HUES64 (cell line): ENCODE results near the gene KDM4E.
"Not testable (repeated sequence)": the region's sequence is repeated elsewhere in the genome, so short reads cannot be mapped to it uniquely, and the experiment has no call there.

Experiments used
- H3K27ac ChIP-seq: 2 replicates; pipeline ENCODE4 v1.7.0; 2013; ENCODE audit warnings: low read depth, low read length, inconsistent platforms
- H3K27me3 ChIP-seq: 2 replicates; pipeline ENCODE4 v1.6.1; 2013; ENCODE audit warnings: mild to moderate bottlenecking, low read length; ENCODE audit not compliant: insufficient read depth
- H3K36me3 ChIP-seq: 2 replicates; pipeline ENCODE4 v1.6.1; 2013; ENCODE audit warnings: mild to moderate bottlenecking, low read length; ENCODE audit not compliant: insufficient read depth
- H3K4me1 ChIP-seq: 2 replicates; pipeline ENCODE4 v1.6.1; 2013; ENCODE audit warnings: mild to moderate bottlenecking, low read length, moderate library complexity; ENCODE audit not compliant: insufficient read depth
- H3K4me3 ChIP-seq: 2 replicates; pipeline ENCODE4 v1.5.1; 2013; ENCODE audit warnings: mild to moderate bottlenecking, low read length, moderate library complexity
- H3K9ac ChIP-seq: 2 replicates; pipeline ENCODE4 v1.6.1; 2013; ENCODE audit warnings: mild to moderate bottlenecking, low read depth, low read length
- H3K9me3 ChIP-seq: 2 replicates; pipeline ENCODE4 v1.6.1; 2013; ENCODE audit warnings: low read depth, low read length; ENCODE audit not compliant: insufficient read depth
- WGBS: fragments of 150-250, 120-280 bp; methylation state at CpG from one replicate; pipeline ENCODE4 v1.1.7; 2013; ENCODE audit warnings: missing lambda C conversion rate; 5-methylcytosine and 5-hydroxymethylcytosine counted together

The KDM4E gene

GRCh38 chr11:95016139-95016538 lies 8.9 kb upstream of the KDM4E start:
- WGBS: 89% methylated on average over 2 of the region's 2 CpGs

DNA sequence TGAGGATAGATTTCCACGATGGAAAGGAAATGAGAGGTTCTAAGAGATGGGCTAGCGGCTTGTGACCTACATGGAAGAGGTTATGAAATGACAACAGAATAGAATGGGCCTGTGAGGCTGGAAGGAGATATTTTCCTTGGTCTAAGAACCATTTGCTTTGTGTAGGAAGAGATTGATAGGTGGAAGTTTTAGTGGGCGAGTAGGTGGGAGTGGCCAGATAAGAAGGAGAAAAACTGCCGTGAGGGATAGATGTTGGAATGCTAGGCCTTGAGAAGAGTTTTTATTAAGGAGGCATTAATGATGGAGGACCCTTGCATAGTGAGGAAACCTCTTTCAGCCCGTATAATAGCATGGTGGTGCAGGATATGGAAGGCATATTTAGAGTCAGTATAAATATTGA lies 3.6 kb upstream of the KDM4E start:
- H3K27me3 ChIP-seq, H3K36me3 ChIP-seq, H3K4me1 ChIP-seq, H3K9me3 ChIP-seq, H3K9ac ChIP-seq, H3K27ac ChIP-seq, H3K4me3 ChIP-seq: not testable (repeated sequence)
- WGBS: 91% methylated on average over 5 of the region's 5 CpGs

More at GRCh38 chr11:95016139-95016538, 8.9 kb upstream of the KDM4E start:
- Histone ChIP-seq H3K4me1 (no peaks in the 10 kb centered on the region), H3K36me3 (no peaks in the 10 kb centered on the region), H3K27me3 (no peaks in the 10 kb centered on the region), H3K4me3 (no peak overlapping the region), H3K9me3 (no peaks in the 10 kb centered on the region), H3K27ac (no peak overlapping the region), H3K9ac (no peak overlapping the region)

DNA sequence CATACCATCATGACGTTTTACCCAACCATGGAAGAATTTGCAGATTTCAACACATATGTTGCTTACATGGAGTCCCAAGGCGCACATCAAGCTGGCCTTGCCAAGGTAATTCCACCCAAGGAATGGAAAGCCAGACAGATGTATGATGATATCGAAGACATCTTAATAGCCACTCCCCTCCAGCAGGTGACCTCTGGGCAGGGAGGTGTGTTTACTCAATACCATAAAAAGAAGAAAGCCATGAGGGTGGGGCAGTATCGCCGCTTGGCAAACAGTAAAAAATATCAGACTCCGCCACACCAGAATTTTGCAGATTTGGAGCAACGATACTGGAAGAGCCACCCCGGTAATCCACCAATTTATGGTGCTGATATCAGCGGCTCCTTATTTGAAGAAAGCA lies 536 bp downstream of the KDM4E start:
- not testable (repeated sequence) for H3K4me3 ChIP-seq, H3K9ac ChIP-seq, H3K27ac ChIP-seq, H3K9me3 ChIP-seq, H3K4me1 ChIP-seq, H3K36me3 ChIP-seq, H3K27me3 ChIP-seq
- 98% methylated on average over 2 of the region's 9 CpGs for WGBS

- Histone ChIP-seq H3K27ac (no peak overlapping the region), H3K9me3 (no peaks in the 10 kb centered on the region), H3K36me3 (no peaks in the 10 kb centered on the region), H3K27me3 (no peaks in the 10 kb centered on the region), H3K4me1 (no peaks in the 10 kb centered on the region), H3K9ac (no peak overlapping the region), H3K4me3 (no peak overlapping the region)
- WGBS: 96% methylated on average over 2 of the region's 3 CpGs
These were observed 3.3 kb downstream of the KDM4E start for GRCh38 chr11:95028357-95028756.

- 89% methylated on average over 1 of the region's 1 CpG for WGBS
These were observed 8.0 kb downstream of the KDM4E start for GRCh38 chr11:95033051-95033450.

GRCh38 chr11:95035316-95035715 lies 10.3 kb downstream of the KDM4E start:
- no peaks in the 10 kb centered on the region for H3K27me3 ChIP-seq
- H3K36me3 ChIP-seq: no peaks in the 10 kb centered on the region
- H3K9me3 ChIP-seq: no peaks in the 10 kb centered on the region
- 92% methylated on average over 2 of the region's 2 CpGs for WGBS
- no peak overlapping the region for H3K4me3 ChIP-seq
- H3K9ac ChIP-seq: no peak overlapping the region
- no peak overlapping the region for H3K27ac ChIP-seq
- no peaks in the 10 kb centered on the region for H3K4me1 ChIP-seq

More at GRCh38 chr11:95033051-95033450, 8.0 kb downstream of the KDM4E start:
- Histone ChIP-seq H3K4me3 (no peak overlapping the region), H3K27me3 (no peaks in the 10 kb centered on the region), H3K9ac (no peak overlapping the region), H3K9me3 (no peaks in the 10 kb centered on the region), H3K4me1 (no peaks in the 10 kb centered on the region), H3K27ac (no peak overlapping the region), H3K36me3 (no peaks in the 10 kb centered on the region)

DNA sequence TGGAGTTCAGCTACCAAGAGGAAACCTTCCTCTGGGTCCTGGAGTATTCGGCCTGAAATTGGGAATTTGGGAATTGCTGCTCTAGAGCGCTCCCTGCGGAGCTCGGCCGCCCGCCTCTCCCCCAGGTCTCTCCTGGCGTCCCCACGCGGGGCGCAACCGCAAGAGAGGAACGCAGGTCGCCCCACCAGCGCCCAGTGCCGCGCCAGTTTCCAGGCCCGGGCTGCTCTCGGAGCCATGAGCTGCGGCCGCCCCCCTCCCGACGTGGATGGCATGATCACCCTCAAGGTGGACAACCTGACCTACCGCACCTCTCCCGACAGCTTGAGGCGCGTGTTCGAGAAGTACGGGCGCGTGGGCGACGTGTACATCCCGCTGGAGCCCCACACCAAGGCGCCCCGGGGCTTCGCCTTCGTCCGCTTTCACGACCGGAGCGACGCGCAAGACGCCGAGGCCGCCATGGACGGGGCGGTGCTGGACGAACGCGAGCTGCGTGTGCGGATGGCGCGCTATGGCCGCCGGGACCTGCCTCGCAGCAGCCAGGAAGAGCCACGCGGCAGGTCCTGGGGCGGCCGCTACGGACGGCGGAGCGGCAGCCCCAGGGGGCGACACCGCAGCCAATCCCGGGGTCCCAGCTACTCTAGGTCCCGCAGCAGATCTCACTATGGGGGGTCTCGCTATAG lies 12.4 kb downstream of the KDM4E start:
- not testable (repeated sequence) for H3K4me1 ChIP-seq, H3K27me3 ChIP-seq, H3K27ac ChIP-seq, H3K9me3 ChIP-seq, H3K4me3 ChIP-seq, H3K36me3 ChIP-seq, H3K9ac ChIP-seq
- WGBS: 96% methylated on average over 71 of the region's 71 CpGs

DNA sequence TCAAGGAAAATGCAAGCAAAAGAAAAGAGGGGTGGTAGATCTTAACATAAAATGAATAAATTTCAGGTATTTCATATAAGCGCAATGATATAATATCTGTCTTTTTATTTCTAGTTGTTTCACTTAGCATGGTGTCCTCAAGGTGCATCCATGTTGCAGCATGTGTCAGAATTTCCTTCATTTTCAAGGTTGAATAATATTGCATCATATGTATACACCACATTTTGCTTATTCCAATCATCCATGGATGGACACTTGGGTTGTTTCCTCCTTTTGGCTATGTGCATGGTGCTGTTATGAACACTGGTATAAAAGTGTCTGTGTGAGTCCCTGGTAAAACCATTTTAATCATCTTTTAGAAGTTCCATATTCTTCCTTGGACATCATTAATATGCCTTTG lies 17.2 kb downstream of the KDM4E start:
- no peaks in the 10 kb centered on the region for H3K4me1 ChIP-seq
- WGBS: no CpG with 5 or more reads among the region's 1 CpG
- no peak overlapping the region for H3K4me3 ChIP-seq
- no peaks in the 10 kb centered on the region for H3K27me3 ChIP-seq
- no peaks in the 10 kb centered on the region for H3K9me3 ChIP-seq
- no peak overlapping the region for H3K27ac ChIP-seq
- H3K9ac ChIP-seq: no peak overlapping the region
- no peaks in the 10 kb centered on the region for H3K36me3 ChIP-seq

- no peaks in the 10 kb centered on the region for H3K4me1 ChIP-seq
- H3K27me3 ChIP-seq: no peaks in the 10 kb centered on the region
- 87% methylated on average over 3 of the region's 3 CpGs for WGBS
- no peaks in the 10 kb centered on the region for H3K36me3 ChIP-seq
- H3K9me3 ChIP-seq: no peaks in the 10 kb centered on the region
- H3K4me3 ChIP-seq: no peak overlapping the region
- H3K9ac ChIP-seq: no peak overlapping the region
- no peak overlapping the region for H3K27ac ChIP-seq
These were observed 17.8 kb downstream of the KDM4E start for GRCh38 chr11:95042906-95043305.

- Histone ChIP-seq H3K27ac (no peak overlapping the region), H3K27me3 (no peaks in the 10 kb centered on the region), H3K4me1 (no peaks in the 10 kb centered on the region), H3K36me3 (no peaks in the 10 kb centered on the region), H3K9ac (no peak overlapping the region), H3K4me3 (no peak overlapping the region), H3K9me3 (no peaks in the 10 kb centered on the region)
- WGBS: 92% methylated on average over 4 of the region's 4 CpGs
These were observed 19.0 kb downstream of the KDM4E start for GRCh38 chr11:95044010-95044409.

DNA sequence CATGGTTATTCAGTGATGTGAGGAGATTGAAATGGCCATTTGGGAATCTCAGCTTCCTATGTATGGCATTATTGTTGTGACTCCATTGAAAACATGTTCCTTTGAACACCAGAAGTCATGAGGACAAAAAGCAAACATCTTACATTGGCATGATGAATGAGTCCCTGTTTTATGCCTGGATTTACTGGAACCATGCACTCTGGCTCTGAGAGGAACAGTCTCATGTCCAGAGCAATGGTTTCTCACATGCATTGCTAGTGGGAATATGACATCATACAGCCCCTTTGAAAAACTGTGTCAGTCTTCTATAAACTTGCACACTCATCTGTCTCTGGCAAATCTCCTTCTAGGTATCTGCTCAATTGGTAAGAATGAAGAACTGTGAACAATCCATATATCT lies 20.8 kb downstream of the KDM4E start:
- Histone ChIP-seq H3K27ac (no peak overlapping the region), H3K9me3 (no peaks in the 10 kb centered on the region), H3K27me3 (no peaks in the 10 kb centered on the region), H3K4me1 (no peaks in the 10 kb centered on the region), H3K36me3 (no peaks in the 10 kb centered on the region), H3K9ac (no peak overlapping the region), H3K4me3 (no peak overlapping the region)

- H3K4me1 ChIP-seq: not testable (repeated sequence)
- 79% methylated on average over 3 of the region's 3 CpGs for WGBS
These were observed 24.1 kb downstream of the KDM4E start, which contains the start of gene KDM4F for GRCh38 chr11:95049122-95049521. TSS of gene KDM4F (plus strand) at chr11:95049422.

More at GRCh38 chr11:95049122-95049521, 24.1 kb downstream of the KDM4E start, which contains the start of gene KDM4F:
- not testable (repeated sequence) for H3K27ac ChIP-seq, H3K4me3 ChIP-seq, H3K9ac ChIP-seq, H3K27me3 ChIP-seq, H3K36me3 ChIP-seq, H3K9me3 ChIP-seq
